Measurements from ENCODE around the gene PPP1R9B. TPM values are rescaled to one million over a fixed set of nuclear protein-coding genes. Genes with fewer than 3 reads are reported as not detected.

Gene PPP1R9B
- total and polyA plus RNA-seq, 2 experiments from 2014 or later: 6.2 to 59.4 TPM

DNA sequence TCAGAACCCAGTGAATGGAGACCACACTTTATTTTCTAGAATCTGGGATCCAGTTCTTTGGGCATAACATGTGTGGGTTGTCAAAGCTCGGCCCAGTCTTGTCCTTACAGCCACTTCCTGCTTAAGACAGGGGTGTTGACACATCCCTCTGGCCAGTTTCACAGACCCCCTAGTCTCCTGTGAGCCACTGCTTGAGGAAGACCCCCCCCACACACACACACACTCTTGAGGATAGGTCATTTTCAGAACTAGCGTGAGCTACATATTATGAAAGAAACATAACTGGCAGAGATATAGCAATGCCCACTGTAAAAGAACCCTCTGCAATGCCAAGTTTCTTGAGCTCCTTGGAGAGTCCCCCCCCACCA is 58.6 kb downstream of the PPP1R9B start:
- DNase-seq (ENCODE audit: low read depth in 1 of 2, low spot score in 1 of 2): no peak
- H3K4me3 ChIP-seq: no peak overlapping the region
- H3K36me3 ChIP-seq: no peaks in the 10 kb centered on the region
- no peak for TF ChIP-seq CTCF (IDR thresholded peaks at IDR 0.05; ENCODE audit: low read depth, low read length)
- H3K27me3 ChIP-seq: no peaks in the 10 kb centered on the region
- no peak overlapping the region for H3K27ac ChIP-seq
- H3K4me1 ChIP-seq (ENCODE audit: low read depth): peaks cover 3% of the 10 kb centered on the region
- no peaks in the 10 kb centered on the region for H3K9me3 ChIP-seq (ENCODE audit: low read depth)

DNA sequence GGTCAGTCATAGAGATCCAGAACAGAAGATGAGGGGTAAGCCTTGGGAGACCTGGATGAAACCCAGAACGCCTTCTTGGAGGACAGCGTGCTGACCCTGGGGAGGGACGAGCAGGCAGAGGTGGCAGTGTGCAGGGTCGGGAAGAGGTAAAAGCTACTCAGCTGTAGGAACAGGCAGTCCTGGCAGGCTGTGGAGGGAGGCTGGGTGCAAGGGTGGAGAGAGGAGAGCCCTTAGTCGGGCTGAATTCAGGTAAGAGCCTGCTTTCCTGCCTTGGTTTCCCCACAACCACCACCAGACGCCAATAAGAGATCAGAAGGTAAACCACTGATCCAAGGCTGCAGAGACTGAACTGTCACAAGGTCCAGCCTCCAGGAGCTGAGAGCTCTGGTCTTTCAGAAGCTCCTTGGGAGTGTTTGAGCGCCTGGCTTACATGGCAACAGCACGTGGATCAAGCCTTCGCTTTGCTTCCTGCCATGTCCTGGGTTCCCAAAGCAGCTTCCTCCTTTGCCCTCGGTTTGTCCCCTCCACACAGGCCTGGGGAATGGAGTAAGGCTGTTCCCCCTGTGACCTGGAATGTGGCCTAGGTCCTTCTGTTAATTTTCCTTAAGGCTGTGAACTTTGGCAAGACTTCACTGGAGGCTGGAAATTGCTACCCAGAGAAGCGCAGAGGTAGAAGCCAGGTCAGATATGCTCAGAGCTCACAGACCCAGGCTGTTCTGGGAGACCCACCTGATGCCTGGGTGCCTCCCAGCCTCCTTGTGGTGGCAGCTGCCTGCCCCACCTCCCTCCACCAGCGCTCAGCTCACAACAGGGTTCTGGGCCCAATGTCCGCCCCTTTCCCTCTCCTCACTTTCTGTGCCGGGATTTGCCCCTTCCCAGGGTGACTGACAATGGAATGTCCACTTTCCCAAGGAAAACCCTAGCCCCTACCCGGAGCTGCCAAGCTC is 59.2 kb downstream of the PPP1R9B start:
- Histone ChIP-seq H3K27ac (no peak overlapping the region), H3K36me3 (no peaks in the 10 kb centered on the region), H3K27me3 (no peaks in the 10 kb centered on the region), H3K4me1 (ENCODE audit: low read depth) (peaks cover 3% of the 10 kb centered on the region), H3K4me3 (no peak overlapping the region), H3K9me3 (ENCODE audit: low read depth) (no peaks in the 10 kb centered on the region)
- DNase-seq (ENCODE audit: low read depth in 1 of 2, low spot score in 1 of 2): no peak
- no peak for TF ChIP-seq CTCF (IDR thresholded peaks at IDR 0.05; ENCODE audit: low read depth, low read length)

DNA sequence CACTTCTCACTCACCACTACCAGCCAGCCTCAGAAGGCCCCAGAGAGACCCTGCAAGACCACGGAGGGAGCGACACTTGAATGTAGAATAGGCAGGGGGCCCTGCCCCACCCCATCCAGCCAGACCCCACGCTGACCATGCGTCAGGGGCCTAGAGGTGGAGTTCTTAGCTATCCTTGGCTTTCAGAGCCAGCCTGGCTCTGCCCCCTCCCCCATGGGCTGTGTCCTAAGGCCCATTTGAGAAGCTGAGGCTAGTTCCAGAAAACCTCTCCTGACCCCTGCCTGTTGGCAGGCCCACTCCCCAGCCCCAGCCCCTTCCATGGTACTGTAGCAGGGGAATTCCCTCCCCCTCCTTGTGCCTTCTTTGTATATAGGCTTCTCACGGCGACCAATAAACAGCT is 60.4 kb downstream of the PPP1R9B start:
- no peaks in the 10 kb centered on the region for H3K36me3 ChIP-seq

GRCh38 chr17:50088952-50089825 is 61.3 kb downstream of the PPP1R9B start:
- Histone ChIP-seq H3K9me3 (ENCODE audit: low read depth) (no peaks in the 10 kb centered on the region), H3K27ac (no peak overlapping the region), H3K4me3 (no peak overlapping the region), H3K27me3 (no peaks in the 10 kb centered on the region), H3K36me3 (no peaks in the 10 kb centered on the region), H3K4me1 (ENCODE audit: low read depth) (no peaks in the 10 kb centered on the region)
- no peak for TF ChIP-seq CTCF (IDR thresholded peaks at IDR 0.05; ENCODE audit: low read depth, low read length)
- DNase-seq (ENCODE audit: low read depth in 1 of 2, low spot score in 1 of 2): no peak

More for the DNA sequence above, 60.4 kb downstream of the PPP1R9B start:
- Histone ChIP-seq H3K4me3 (no peak overlapping the region), H3K9me3 (ENCODE audit: low read depth) (no peaks in the 10 kb centered on the region), H3K4me1 (ENCODE audit: low read depth) (peaks cover 3% of the 10 kb centered on the region), H3K27me3 (no peaks in the 10 kb centered on the region), H3K27ac (no peak overlapping the region)
- no peak for DNase-seq (ENCODE audit: low read depth in 1 of 2, low spot score in 1 of 2)
- TF ChIP-seq CTCF (IDR thresholded peaks at IDR 0.05; ENCODE audit: low read depth, low read length): no peak

GRCh38 chr17:50087912-50088405 is 62.5 kb downstream of the PPP1R9B start:
- no peak for TF ChIP-seq CTCF (IDR thresholded peaks at IDR 0.05; ENCODE audit: low read depth, low read length)
- H3K4me1 ChIP-seq (ENCODE audit: low read depth): no peaks in the 10 kb centered on the region
- H3K27me3 ChIP-seq: no peaks in the 10 kb centered on the region
- H3K4me3 ChIP-seq: no peak overlapping the region
- no peaks in the 10 kb centered on the region for H3K36me3 ChIP-seq
- DNase-seq (ENCODE audit: low read depth in 1 of 2, low spot score in 1 of 2): no peak
- no peaks in the 10 kb centered on the region for H3K9me3 ChIP-seq (ENCODE audit: low read depth)
- H3K27ac ChIP-seq: no peak overlapping the region
